WTC11 (cell line): Measurements from ENCODE around the gene ESM1. TPM values are rescaled to one million over a fixed set of nuclear protein-coding genes. Genes with fewer than 3 reads are reported as not detected.

Source experiments
- ATAC-seq: fragments of 200-7000 bp; cut with Tn5 transposase; 2 replicates; pipeline ENCODE4 v1.10.0; 2021; ENCODE audit warnings: mild to moderate bottlenecking, moderate library complexity
- CTCF ChIA-PET: fragments of 300-600 bp; sonication (Branson Sonifier 250); formaldehyde crosslinking; loops from one replicate; lab custom pipeline; 2021; ENCODE audit warnings: antibody characterized with exemption; lab: Charles Lee
- POLR2A ChIA-PET: fragments of 350-600 bp; sonication (Branson Sonifier 250); formaldehyde crosslinking; loops from one replicate; lab custom pipeline; 2021; ENCODE audit warnings: antibody characterized with exemption; lab: Charles Lee
- DNase-seq: peaks from one replicate; pipeline ENCODE4 v3.0.0; 2021; ENCODE audit warnings: low spot score
- H3K27ac Mint-ChIP-seq: 2 replicates; pipeline ENCODE4 v1.8.0; 2021; ENCODE audit warnings: mixed read lengths
- H3K27me3 Mint-ChIP-seq: 2 replicates; pipeline ENCODE4 v1.8.0; 2021; ENCODE audit warnings: low read depth, mild to moderate bottlenecking, moderate library complexity, mixed read lengths
- H3K36me3 Mint-ChIP-seq: 2 replicates; pipeline ENCODE4 v1.8.0; 2021; ENCODE audit warnings: mixed read lengths
- H3K4me1 Mint-ChIP-seq: 2 replicates; pipeline ENCODE4 v1.8.0; 2022; ENCODE audit warnings: mixed read lengths
- H3K4me3 Mint-ChIP-seq: 2 replicates; pipeline ENCODE4 v1.8.0; 2021; ENCODE audit warnings: mild to moderate bottlenecking, moderate library complexity, mixed read lengths
- H3K9me3 Mint-ChIP-seq: 2 replicates; pipeline ENCODE4 v1.8.0; 2021; ENCODE audit warnings: mixed read lengths
- ELF4 ChIP-seq: sonication (generic); formaldehyde crosslinking; IDR thresholded peaks from 2 replicates; pipeline ENCODE4 v1.8.1; 2022; ENCODE audit warnings: low read depth, mild to moderate bottlenecking, moderate library complexity, missing genetic modification reagents
- GTF2I ChIP-seq: fragments of 250-450 bp; sonication (Bioruptor Pico); conservative IDR thresholded peaks from 2 replicates; pipeline ENCODE4 v1.4.0; 2021; ENCODE audit warnings: mild to moderate bottlenecking
- JUN ChIP-seq: sonication (generic); formaldehyde crosslinking; IDR thresholded peaks from 2 replicates; pipeline ENCODE4 v1.8.0; 2023; ENCODE audit warnings: mild to moderate bottlenecking, missing genetic modification reagents
- KAT7 ChIP-seq: sonication (generic); formaldehyde crosslinking; IDR thresholded peaks from 2 replicates; pipeline ENCODE4 v1.8.1; 2023; ENCODE audit warnings: missing genetic modification reagents, mild to moderate bottlenecking, borderline replicate concordance
- NFYB ChIP-seq: sonication (generic); formaldehyde crosslinking; conservative IDR thresholded peaks from 2 replicates; pipeline ENCODE4 v1.8.0; 2022; ENCODE audit warnings: low read depth, missing genetic modification reagents
- PRRX2 ChIP-seq: fragments of 250-450 bp; sonication (Bioruptor Pico); IDR thresholded peaks from 2 replicates; pipeline ENCODE4 v1.8.0; 2021; ENCODE audit warnings: mild to moderate bottlenecking
- TEAD1 ChIP-seq: sonication (generic); formaldehyde crosslinking; IDR thresholded peaks from 2 replicates; pipeline ENCODE4 v1.8.0; 2022; ENCODE audit warnings: mild to moderate bottlenecking, missing genetic modification reagents
- total RNA-seq: library from RNA; stranded (reverse); gene quantifications from 3 replicates; pipeline ENCODE4 v1.2.3, GENCODE V29; 2021
- TF ChIP-seq, protein P1 (sequence below): fragments of 200-600 bp; IDR thresholded peaks from 2 replicates; pipeline ENCODE4 v1.8.0; 2022; ENCODE audit warnings: antibody characterized with exemption
- TF ChIP-seq, protein P2 (sequence below): sonication (generic); formaldehyde crosslinking; IDR thresholded peaks from 2 replicates; pipeline ENCODE4 v1.8.1; 2022; ENCODE audit warnings: missing genetic modification reagents, borderline replicate concordance
- TF ChIP-seq, protein P3 (sequence below): sonication (generic); formaldehyde crosslinking; IDR thresholded peaks from 2 replicates; pipeline ENCODE4 v1.8.1; 2023; ENCODE audit warnings: mild to moderate bottlenecking, missing genetic modification reagents, moderate library complexity
- TF ChIP-seq, protein P4 (sequence below): sonication (generic); formaldehyde crosslinking; IDR thresholded peaks from 2 replicates; pipeline ENCODE4 v1.8.1; 2023; ENCODE audit warnings: mild to moderate bottlenecking, missing genetic modification reagents
- TF ChIP-seq, protein P5 (sequence below): sonication (generic); formaldehyde crosslinking; conservative IDR thresholded peaks from 2 replicates; pipeline ENCODE4 v1.8.1; 2023; ENCODE audit warnings: mild to moderate bottlenecking, low read depth, missing genetic modification reagents, moderate library complexity
- TF ChIP-seq, protein P6 (sequence below): sonication (generic); formaldehyde crosslinking; IDR thresholded peaks from 2 replicates; pipeline ENCODE4 v1.8.0; 2022; ENCODE audit warnings: mild to moderate bottlenecking, missing genetic modification reagents
- TF ChIP-seq, protein P7 (sequence below): sonication (generic); formaldehyde crosslinking; IDR thresholded peaks from 2 replicates; pipeline ENCODE4 v1.8.0; 2022; ENCODE audit warnings: mild to moderate bottlenecking, missing genetic modification reagents
- TF ChIP-seq, protein P8 (sequence below): sonication (generic); formaldehyde crosslinking; IDR thresholded peaks from 2 replicates; pipeline ENCODE4 v1.8.1; 2022; ENCODE audit warnings: mild to moderate bottlenecking, missing genetic modification reagents, moderate library complexity, borderline replicate concordance
- TF ChIP-seq, protein P9 (sequence below): sonication (generic); formaldehyde crosslinking; IDR thresholded peaks from 2 replicates; pipeline ENCODE4 v1.8.1; 2023; ENCODE audit warnings: mild to moderate bottlenecking, missing genetic modification reagents, moderate library complexity
- TF ChIP-seq, protein P10 (sequence below): sonication (generic); formaldehyde crosslinking; IDR thresholded peaks from 2 replicates; pipeline ENCODE4 v1.8.1; 2023; ENCODE audit warnings: mild to moderate bottlenecking, missing genetic modification reagents
- TF ChIP-seq, protein P11 (sequence below): sonication (generic); formaldehyde crosslinking; IDR thresholded peaks from 2 replicates; pipeline ENCODE4 v1.8.0; 2022; ENCODE audit warnings: mild to moderate bottlenecking, missing genetic modification reagents

Gene ESM1
- total RNA-seq, 1 experiment from 2014 or later = not detected

DNA sequence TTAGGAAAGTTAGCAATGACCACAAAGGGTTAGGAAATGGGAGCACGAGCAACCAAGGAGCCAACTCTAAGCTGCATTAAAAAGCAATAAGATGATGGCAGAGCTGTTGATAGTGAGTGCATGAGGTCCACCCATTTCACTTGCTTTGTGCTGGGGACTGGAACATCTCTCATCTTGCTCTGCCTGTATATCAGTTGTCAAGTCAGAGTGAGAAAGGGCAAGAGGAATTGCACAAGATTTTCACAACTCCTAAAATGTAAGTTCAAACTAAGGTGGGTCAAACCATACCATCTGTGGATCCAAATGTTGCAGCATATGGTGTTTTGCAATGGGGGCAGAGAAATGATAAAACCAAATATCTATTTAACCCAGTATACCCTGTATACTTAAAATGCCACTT lies 2.8 kb upstream of the ESM1 start:
- H3K4me1 Mint-ChIP-seq = peaks cover 61% of the 10 kb centered on the region
- peaks cover 5% of the 10 kb centered on the region for H3K9me3 Mint-ChIP-seq
- H3K27me3 Mint-ChIP-seq = peaks cover 69% of the 10 kb centered on the region
- H3K4me3 Mint-ChIP-seq = no peak overlapping the region
- no peak for TF ChIP-seq KAT7 (CRISPR knock-in tag)
- TF ChIP-seq, protein P1, sequence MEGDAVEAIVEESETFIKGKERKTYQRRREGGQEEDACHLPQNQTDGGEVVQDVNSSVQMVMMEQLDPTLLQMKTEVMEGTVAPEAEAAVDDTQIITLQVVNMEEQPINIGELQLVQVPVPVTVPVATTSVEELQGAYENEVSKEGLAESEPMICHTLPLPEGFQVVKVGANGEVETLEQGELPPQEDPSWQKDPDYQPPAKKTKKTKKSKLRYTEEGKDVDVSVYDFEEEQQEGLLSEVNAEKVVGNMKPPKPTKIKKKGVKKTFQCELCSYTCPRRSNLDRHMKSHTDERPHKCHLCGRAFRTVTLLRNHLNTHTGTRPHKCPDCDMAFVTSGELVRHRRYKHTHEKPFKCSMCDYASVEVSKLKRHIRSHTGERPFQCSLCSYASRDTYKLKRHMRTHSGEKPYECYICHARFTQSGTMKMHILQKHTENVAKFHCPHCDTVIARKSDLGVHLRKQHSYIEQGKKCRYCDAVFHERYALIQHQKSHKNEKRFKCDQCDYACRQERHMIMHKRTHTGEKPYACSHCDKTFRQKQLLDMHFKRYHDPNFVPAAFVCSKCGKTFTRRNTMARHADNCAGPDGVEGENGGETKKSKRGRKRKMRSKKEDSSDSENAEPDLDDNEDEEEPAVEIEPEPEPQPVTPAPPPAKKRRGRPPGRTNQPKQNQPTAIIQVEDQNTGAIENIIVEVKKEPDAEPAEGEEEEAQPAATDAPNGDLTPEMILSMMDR = no peak
- TF ChIP-seq, protein P2, sequence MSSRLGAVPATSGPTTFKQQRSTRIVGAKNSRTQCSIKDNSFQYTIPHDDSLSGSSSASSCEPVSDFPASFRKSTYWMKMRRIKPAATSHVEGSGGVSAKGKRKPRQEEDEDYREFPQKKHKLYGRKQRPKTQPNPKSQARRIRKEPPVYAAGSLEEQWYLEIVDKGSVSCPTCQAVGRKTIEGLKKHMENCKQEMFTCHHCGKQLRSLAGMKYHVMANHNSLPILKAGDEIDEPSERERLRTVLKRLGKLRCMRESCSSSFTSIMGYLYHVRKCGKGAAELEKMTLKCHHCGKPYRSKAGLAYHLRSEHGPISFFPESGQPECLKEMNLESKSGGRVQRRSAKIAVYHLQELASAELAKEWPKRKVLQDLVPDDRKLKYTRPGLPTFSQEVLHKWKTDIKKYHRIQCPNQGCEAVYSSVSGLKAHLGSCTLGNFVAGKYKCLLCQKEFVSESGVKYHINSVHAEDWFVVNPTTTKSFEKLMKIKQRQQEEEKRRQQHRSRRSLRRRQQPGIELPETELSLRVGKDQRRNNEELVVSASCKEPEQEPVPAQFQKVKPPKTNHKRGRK (CRISPR knock-in tag) = no peak
- ATAC-seq (no peak), DNase-seq (no peak)
- H3K36me3 Mint-ChIP-seq = no peaks in the 10 kb centered on the region
- POLR2A ChIA-PET = no interaction called here
- CTCF ChIA-PET = interaction anchor here (1.1 to 2.5 kb wide), 3 partner anchors 28 to 158 kb away, joined by 4 to 14 read pairs (median 4); no protein-coding TSS in a partner anchor
- no peak overlapping the region for H3K27ac Mint-ChIP-seq

DNA sequence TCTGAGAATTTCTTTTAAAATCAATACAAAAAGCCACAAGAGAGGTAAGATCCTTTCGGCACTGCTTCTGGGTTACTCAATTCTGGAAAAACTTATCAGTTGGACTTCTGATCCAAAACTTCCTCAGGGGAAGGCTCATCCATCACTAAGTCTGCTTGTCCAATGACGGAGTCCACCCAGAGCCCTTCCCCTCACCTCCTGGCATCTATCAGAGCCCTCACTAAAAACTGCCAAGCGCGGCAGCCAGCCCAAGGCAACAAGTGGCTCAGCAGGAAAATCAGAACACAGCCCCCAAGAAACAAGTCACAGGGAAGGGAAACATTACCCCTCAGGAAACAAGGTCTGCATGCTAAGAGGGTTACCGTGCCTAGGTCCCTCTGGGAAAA lies 869 bp upstream of the ESM1 start:
- H3K4me3 Mint-ChIP-seq = no peak overlapping the region
- DNase-seq (no peak), ATAC-seq (no peak)
- H3K4me1 Mint-ChIP-seq = peaks cover 61% of the 10 kb centered on the region
- no peaks in the 10 kb centered on the region for H3K36me3 Mint-ChIP-seq
- no peak overlapping the region for H3K27ac Mint-ChIP-seq
- no peaks in the 10 kb centered on the region for H3K9me3 Mint-ChIP-seq
- ChIA-PET POLR2A (no interaction called here), CTCF (interaction anchor here (0.7 to 2.0 kb wide), 4 partner anchors 26 to 160 kb away, joined by 3 to 10 read pairs (median 8); no protein-coding TSS in a partner anchor)
- peaks cover 77% of the 10 kb centered on the region for H3K27me3 Mint-ChIP-seq
- TF ChIP-seq, protein P3, sequence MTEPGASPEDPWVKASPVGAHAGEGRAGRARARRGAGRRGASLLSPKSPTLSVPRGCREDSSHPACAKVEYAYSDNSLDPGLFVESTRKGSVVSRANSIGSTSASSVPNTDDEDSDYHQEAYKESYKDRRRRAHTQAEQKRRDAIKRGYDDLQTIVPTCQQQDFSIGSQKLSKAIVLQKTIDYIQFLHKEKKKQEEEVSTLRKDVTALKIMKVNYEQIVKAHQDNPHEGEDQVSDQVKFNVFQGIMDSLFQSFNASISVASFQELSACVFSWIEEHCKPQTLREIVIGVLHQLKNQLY (CRISPR knock-in tag) = no peak
- TF ChIP-seq, protein P4, sequence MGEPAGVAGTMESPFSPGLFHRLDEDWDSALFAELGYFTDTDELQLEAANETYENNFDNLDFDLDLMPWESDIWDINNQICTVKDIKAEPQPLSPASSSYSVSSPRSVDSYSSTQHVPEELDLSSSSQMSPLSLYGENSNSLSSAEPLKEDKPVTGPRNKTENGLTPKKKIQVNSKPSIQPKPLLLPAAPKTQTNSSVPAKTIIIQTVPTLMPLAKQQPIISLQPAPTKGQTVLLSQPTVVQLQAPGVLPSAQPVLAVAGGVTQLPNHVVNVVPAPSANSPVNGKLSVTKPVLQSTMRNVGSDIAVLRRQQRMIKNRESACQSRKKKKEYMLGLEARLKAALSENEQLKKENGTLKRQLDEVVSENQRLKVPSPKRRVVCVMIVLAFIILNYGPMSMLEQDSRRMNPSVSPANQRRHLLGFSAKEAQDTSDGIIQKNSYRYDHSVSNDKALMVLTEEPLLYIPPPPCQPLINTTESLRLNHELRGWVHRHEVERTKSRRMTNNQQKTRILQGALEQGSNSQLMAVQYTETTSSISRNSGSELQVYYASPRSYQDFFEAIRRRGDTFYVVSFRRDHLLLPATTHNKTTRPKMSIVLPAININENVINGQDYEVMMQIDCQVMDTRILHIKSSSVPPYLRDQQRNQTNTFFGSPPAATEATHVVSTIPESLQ (CRISPR knock-in tag) = no peak
- TF ChIP-seq JUN (CRISPR knock-in tag) = no peak
- no peak for TF ChIP-seq PRRX2 (CRISPR knock-in tag)
- TF ChIP-seq, protein P5, sequence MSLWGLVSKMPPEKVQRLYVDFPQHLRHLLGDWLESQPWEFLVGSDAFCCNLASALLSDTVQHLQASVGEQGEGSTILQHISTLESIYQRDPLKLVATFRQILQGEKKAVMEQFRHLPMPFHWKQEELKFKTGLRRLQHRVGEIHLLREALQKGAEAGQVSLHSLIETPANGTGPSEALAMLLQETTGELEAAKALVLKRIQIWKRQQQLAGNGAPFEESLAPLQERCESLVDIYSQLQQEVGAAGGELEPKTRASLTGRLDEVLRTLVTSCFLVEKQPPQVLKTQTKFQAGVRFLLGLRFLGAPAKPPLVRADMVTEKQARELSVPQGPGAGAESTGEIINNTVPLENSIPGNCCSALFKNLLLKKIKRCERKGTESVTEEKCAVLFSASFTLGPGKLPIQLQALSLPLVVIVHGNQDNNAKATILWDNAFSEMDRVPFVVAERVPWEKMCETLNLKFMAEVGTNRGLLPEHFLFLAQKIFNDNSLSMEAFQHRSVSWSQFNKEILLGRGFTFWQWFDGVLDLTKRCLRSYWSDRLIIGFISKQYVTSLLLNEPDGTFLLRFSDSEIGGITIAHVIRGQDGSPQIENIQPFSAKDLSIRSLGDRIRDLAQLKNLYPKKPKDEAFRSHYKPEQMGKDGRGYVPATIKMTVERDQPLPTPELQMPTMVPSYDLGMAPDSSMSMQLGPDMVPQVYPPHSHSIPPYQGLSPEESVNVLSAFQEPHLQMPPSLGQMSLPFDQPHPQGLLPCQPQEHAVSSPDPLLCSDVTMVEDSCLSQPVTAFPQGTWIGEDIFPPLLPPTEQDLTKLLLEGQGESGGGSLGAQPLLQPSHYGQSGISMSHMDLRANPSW (CRISPR knock-in tag) = no peak
- TF ChIP-seq ELF4 (CRISPR knock-in tag) = no peak
- no peak for TF ChIP-seq GTF2I (CRISPR knock-in tag)
- TF ChIP-seq, protein P6, sequence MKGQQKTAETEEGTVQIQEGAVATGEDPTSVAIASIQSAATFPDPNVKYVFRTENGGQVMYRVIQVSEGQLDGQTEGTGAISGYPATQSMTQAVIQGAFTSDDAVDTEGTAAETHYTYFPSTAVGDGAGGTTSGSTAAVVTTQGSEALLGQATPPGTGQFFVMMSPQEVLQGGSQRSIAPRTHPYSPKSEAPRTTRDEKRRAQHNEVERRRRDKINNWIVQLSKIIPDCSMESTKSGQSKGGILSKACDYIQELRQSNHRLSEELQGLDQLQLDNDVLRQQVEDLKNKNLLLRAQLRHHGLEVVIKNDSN (CRISPR knock-in tag) = no peak
- TF ChIP-seq, protein P7, sequence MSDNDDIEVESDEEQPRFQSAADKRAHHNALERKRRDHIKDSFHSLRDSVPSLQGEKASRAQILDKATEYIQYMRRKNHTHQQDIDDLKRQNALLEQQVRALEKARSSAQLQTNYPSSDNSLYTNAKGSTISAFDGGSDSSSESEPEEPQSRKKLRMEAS (CRISPR knock-in tag) = no peak
- TF ChIP-seq, protein P8, sequence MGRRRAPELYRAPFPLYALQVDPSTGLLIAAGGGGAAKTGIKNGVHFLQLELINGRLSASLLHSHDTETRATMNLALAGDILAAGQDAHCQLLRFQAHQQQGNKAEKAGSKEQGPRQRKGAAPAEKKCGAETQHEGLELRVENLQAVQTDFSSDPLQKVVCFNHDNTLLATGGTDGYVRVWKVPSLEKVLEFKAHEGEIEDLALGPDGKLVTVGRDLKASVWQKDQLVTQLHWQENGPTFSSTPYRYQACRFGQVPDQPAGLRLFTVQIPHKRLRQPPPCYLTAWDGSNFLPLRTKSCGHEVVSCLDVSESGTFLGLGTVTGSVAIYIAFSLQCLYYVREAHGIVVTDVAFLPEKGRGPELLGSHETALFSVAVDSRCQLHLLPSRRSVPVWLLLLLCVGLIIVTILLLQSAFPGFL = no peak
- TF ChIP-seq, protein P9, sequence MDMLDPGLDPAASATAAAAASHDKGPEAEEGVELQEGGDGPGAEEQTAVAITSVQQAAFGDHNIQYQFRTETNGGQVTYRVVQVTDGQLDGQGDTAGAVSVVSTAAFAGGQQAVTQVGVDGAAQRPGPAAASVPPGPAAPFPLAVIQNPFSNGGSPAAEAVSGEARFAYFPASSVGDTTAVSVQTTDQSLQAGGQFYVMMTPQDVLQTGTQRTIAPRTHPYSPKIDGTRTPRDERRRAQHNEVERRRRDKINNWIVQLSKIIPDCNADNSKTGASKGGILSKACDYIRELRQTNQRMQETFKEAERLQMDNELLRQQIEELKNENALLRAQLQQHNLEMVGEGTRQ = no peak
- no peak for TF ChIP-seq NFYB
- TF ChIP-seq, protein P10, sequence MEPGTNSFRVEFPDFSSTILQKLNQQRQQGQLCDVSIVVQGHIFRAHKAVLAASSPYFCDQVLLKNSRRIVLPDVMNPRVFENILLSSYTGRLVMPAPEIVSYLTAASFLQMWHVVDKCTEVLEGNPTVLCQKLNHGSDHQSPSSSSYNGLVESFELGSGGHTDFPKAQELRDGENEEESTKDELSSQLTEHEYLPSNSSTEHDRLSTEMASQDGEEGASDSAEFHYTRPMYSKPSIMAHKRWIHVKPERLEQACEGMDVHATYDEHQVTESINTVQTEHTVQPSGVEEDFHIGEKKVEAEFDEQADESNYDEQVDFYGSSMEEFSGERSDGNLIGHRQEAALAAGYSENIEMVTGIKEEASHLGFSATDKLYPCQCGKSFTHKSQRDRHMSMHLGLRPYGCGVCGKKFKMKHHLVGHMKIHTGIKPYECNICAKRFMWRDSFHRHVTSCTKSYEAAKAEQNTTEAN (CRISPR knock-in tag) = no peak
- no peak for TF ChIP-seq TEAD1 (CRISPR knock-in tag)
- TF ChIP-seq, protein P11, sequence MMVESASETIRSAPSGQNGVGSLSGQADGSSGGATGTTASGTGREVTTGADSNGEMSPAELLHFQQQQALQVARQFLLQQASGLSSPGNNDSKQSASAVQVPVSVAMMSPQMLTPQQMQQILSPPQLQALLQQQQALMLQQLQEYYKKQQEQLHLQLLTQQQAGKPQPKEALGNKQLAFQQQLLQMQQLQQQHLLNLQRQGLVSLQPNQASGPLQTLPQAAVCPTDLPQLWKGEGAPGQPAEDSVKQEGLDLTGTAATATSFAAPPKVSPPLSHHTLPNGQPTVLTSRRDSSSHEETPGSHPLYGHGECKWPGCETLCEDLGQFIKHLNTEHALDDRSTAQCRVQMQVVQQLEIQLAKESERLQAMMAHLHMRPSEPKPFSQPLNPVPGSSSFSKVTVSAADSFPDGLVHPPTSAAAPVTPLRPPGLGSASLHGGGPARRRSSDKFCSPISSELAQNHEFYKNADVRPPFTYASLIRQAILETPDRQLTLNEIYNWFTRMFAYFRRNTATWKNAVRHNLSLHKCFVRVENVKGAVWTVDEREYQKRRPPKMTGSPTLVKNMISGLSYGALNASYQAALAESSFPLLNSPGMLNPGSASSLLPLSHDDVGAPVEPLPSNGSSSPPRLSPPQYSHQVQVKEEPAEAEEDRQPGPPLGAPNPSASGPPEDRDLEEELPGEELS (CRISPR knock-in tag) = no peak
